Fibroblast of lung (primary cell): Measurements from ENCODE around the gene TPT1. TPM values are rescaled to one million over a fixed set of nuclear protein-coding genes. Genes with fewer than 3 reads are reported as not detected.
A peak's percentile ranks its signal among the peaks of the same experiment; 100 is the strongest.

ENCODE experiments used
- DNase-seq, 2 donors: peaks; one replicate each; pipeline versions ENCODE4 v3.0.0 to v3.0.0-alpha.2; 2010; ENCODE audit warnings: low read depth in 2 of 2
- H2AFZ ChIP-seq: 2 replicates; pipeline ENCODE4 v1.5.1; 2012; ENCODE audit warnings: low read length, control low read depth, inconsistent platforms
- H3K27ac ChIP-seq: 2 replicates; pipeline ENCODE4 v1.5.1; 2011; ENCODE audit warnings: low read length, control low read depth; ENCODE audit not compliant: insufficient read depth
- H3K27me3 ChIP-seq: 2 replicates; pipeline ENCODE4 v1.5.1; 2011; ENCODE audit warnings: mild to moderate bottlenecking, low read length; ENCODE audit not compliant: control insufficient read depth, insufficient read depth
- H3K36me3 ChIP-seq: 2 replicates; pipeline ENCODE4 v1.5.1; 2011; ENCODE audit warnings: low read length; ENCODE audit not compliant: control insufficient read depth, insufficient read depth
- H3K4me1 ChIP-seq: 2 replicates; pipeline ENCODE4 v1.5.1; 2011; ENCODE audit warnings: low read length; ENCODE audit not compliant: control insufficient read depth, insufficient read depth; ENCODE audit errors: extremely low read depth
- H3K4me2 ChIP-seq: 2 replicates; pipeline ENCODE4 v1.5.1; 2011; ENCODE audit warnings: low read length, control low read depth; ENCODE audit not compliant: insufficient read depth; ENCODE audit errors: extremely low read depth
- H3K4me3 ChIP-seq, 4 experiments: fragments of 200-600 bp in 1 of 4; sonication (generic) in 1 of 4; replicated peaks in 1 of 4; 2 replicates each; pipeline ENCODE4 v1.5.1; 2011 to 2016; ENCODE audit warnings: low read length in 4 of 4, low read depth in 3 of 4, mild to moderate bottlenecking in 3 of 4, control low read depth in 2 of 4, inconsistent platforms in 1 of 4, mixed read lengths in 1 of 4; ENCODE audit not compliant: insufficient read depth in 1 of 4; ENCODE audit errors: control extremely low read depth in 1 of 4
- H3K79me2 ChIP-seq: 2 replicates; pipeline ENCODE4 v1.5.1; 2012; ENCODE audit warnings: mild to moderate bottlenecking, low read length, inconsistent platforms; ENCODE audit not compliant: control insufficient read depth, insufficient read depth
- H3K9ac ChIP-seq: 2 replicates; pipeline ENCODE4 v1.5.1; 2011; ENCODE audit warnings: mild to moderate bottlenecking, low read length, control low read depth; ENCODE audit not compliant: insufficient read depth
- H3K9me3 ChIP-seq: 2 replicates; pipeline ENCODE4 v1.5.1; 2012; ENCODE audit warnings: low read depth, low read length; ENCODE audit not compliant: control insufficient read depth, insufficient read depth
- H4K20me1 ChIP-seq: 2 replicates; pipeline ENCODE4 v1.5.1; 2011; ENCODE audit warnings: low read length; ENCODE audit not compliant: control insufficient read depth, insufficient read depth; ENCODE audit errors: extremely low read depth
- CTCF ChIP-seq, 2 donors: IDR thresholded peaks in 1 of 2; conservative IDR thresholded peaks in 1 of 2; 1 replicate in 1 of 2; 2 replicates in 1 of 2; pipeline ENCODE4 v1.5.1; 2011 to 2012; ENCODE audit warnings: low read length in 2 of 2, control low read depth in 1 of 2, inconsistent platforms in 1 of 2, low read depth in 1 of 2, mild to moderate bottlenecking in 1 of 2
- EZH2 ChIP-seq: IDR thresholded peaks from 2 replicates; pipeline ENCODE4 v1.5.1; 2012; ENCODE audit warnings: low read length, control low read depth, mild to moderate bottlenecking; ENCODE audit errors: missing control alignments
- polyA plus RNA-seq, 2 donors: library from polyadenylated mRNA; depleted of rRNA in 1 of 2; stranded (reverse) in 1 of 2; unstranded in 1 of 2; fragments of >200 nt; gene quantifications; 2 replicates each; pipeline ENCODE4 v1.2.1, GENCODE V29; 2011 to 2012; ENCODE audit warnings: missing spikeins in 1 of 2
- total RNA-seq: library from RNA; depleted of rRNA; stranded (reverse); fragments of >200 nt; gene quantifications from 2 replicates; pipeline ENCODE4 v1.2.1, GENCODE V29; 2014

Gene TPT1
- total and polyA plus RNA-seq, 2 donors (not counting 1 experiment from before 2014, with no cell fraction given): 2,237 to 5,502 TPM

GRCh38 chr13:45370922-45371406, 30.0 kb upstream of the TPT1 start:
- Histone ChIP-seq H3K9ac (no peak overlapping the region), H3K27me3 (no peaks in the 10 kb centered on the region), H2AFZ (no peak overlapping the region), H4K20me1 (no peaks in the 10 kb centered on the region), H3K79me2 (no peaks in the 10 kb centered on the region), H3K36me3 (no peaks in the 10 kb centered on the region), H3K27ac (no peak overlapping the region), H3K4me3 (no peak overlapping the region), H3K4me1 (peaks cover 4% of the 10 kb centered on the region), H3K9me3 (no peaks in the 10 kb centered on the region), H3K4me2 (peak overlapping the region; percentile 1)
- peak; percentile 87 to 92 for TF ChIP-seq CTCF (conservative IDR thresholded peaks at IDR 0.05 in 1 of 2, IDR thresholded peaks at IDR 0.05 in 1 of 2; ENCODE audit: low read depth in 1 of 2, low read length in 2 of 2)
- no peak for TF ChIP-seq EZH2
- peak; percentile 83 to 86 for DNase-seq

- H3K27ac ChIP-seq: no peak overlapping the region
- H3K4me1 ChIP-seq: peaks cover 4% of the 10 kb centered on the region
- no peak overlapping the region for H3K9ac ChIP-seq
- H3K4me3 ChIP-seq: no peak overlapping the region
- no peaks in the 10 kb centered on the region for H3K9me3 ChIP-seq
- no peak for DNase-seq
- H4K20me1 ChIP-seq: no peaks in the 10 kb centered on the region
- H3K27me3 ChIP-seq: no peaks in the 10 kb centered on the region
- no peaks in the 10 kb centered on the region for H3K36me3 ChIP-seq
- H3K79me2 ChIP-seq: no peaks in the 10 kb centered on the region
- no peak overlapping the region for H2AFZ ChIP-seq
- TF ChIP-seq EZH2 (no peak), CTCF (conservative IDR thresholded peaks at IDR 0.05 in 1 of 2, IDR thresholded peaks at IDR 0.05 in 1 of 2; ENCODE audit: low read depth in 1 of 2, low read length in 2 of 2) (no peak)
- H3K4me2 ChIP-seq: no peak overlapping the region
Measured at GRCh38 chr13:45369116-45369515, 28.1 kb upstream of the TPT1 start.

- no peak overlapping the region for H3K4me3 ChIP-seq
- H3K36me3 ChIP-seq: no peaks in the 10 kb centered on the region
- DNase-seq: no peak
- no peaks in the 10 kb centered on the region for H3K9me3 ChIP-seq
- no peak overlapping the region for H3K9ac ChIP-seq
- H3K4me1 ChIP-seq: peaks cover 4% of the 10 kb centered on the region
- no peak for TF ChIP-seq EZH2
- TF ChIP-seq CTCF (conservative IDR thresholded peaks at IDR 0.05 in 1 of 2, IDR thresholded peaks at IDR 0.05 in 1 of 2; ENCODE audit: low read depth in 1 of 2, low read length in 2 of 2): no peak
- H3K79me2 ChIP-seq: no peaks in the 10 kb centered on the region
- H4K20me1 ChIP-seq: no peaks in the 10 kb centered on the region
- H2AFZ ChIP-seq: no peak overlapping the region
- no peak overlapping the region for H3K4me2 ChIP-seq
- no peak overlapping the region for H3K27ac ChIP-seq
- H3K27me3 ChIP-seq: no peaks in the 10 kb centered on the region
Measured at GRCh38 chr13:45368571-45368970, 27.6 kb upstream of the TPT1 start.
